Measurements from ENCODE around the gene IGF2BP3.

The IGF2BP3 gene

GRCh38 chr7:23389701-23390100, 80.6 kb downstream of the IGF2BP3 start:
- TF ChIP-seq CTCF (IDR thresholded peaks at IDR 0.05; ENCODE audit: insufficient read depth, low read length, poor library complexity, severe bottlenecking) = no peak
- Histone ChIP-seq H3K27me3 (replicated peaks; ENCODE audit: control insufficient read depth, insufficient read depth, low read length) (no peaks in the 10 kb centered on the region), H3K4me3 (replicated peaks; ENCODE audit: low read depth, low read length) (no peak overlapping the region), H3K36me3 (ENCODE audit: control insufficient read depth, insufficient read depth, low read length) (peaks cover 2% of the 10 kb centered on the region)
- DNase-seq (ENCODE audit: extremely low read depth, insufficient read length) = no peak

- no peak for TF ChIP-seq CTCF (IDR thresholded peaks at IDR 0.05; ENCODE audit: insufficient read depth, low read length, poor library complexity, severe bottlenecking)
- no peak for DNase-seq (ENCODE audit: extremely low read depth, insufficient read length)
- H3K27me3 ChIP-seq (replicated peaks; ENCODE audit: control insufficient read depth, insufficient read depth, low read length) = no peaks in the 10 kb centered on the region
- H3K4me3 ChIP-seq (replicated peaks; ENCODE audit: low read depth, low read length) = no peak overlapping the region
- peaks cover 2% of the 10 kb centered on the region for H3K36me3 ChIP-seq (ENCODE audit: control insufficient read depth, insufficient read depth, low read length)
Observed at GRCh38 chr7:23387583-23387982, 82.7 kb downstream of the IGF2BP3 start.

- no peak for DNase-seq (ENCODE audit: extremely low read depth, insufficient read length)
- TF ChIP-seq CTCF (IDR thresholded peaks at IDR 0.05; ENCODE audit: insufficient read depth, low read length, poor library complexity, severe bottlenecking) = no peak
- Histone ChIP-seq H3K36me3 (ENCODE audit: control insufficient read depth, insufficient read depth, low read length) (no peaks in the 10 kb centered on the region), H3K27me3 (replicated peaks; ENCODE audit: control insufficient read depth, insufficient read depth, low read length) (no peaks in the 10 kb centered on the region), H3K4me3 (replicated peaks; ENCODE audit: low read depth, low read length) (no peak overlapping the region)
Observed at GRCh38 chr7:23385140-23385539, 85.2 kb downstream of the IGF2BP3 start.

GRCh38 chr7:23383225-23383624, 87.1 kb downstream of the IGF2BP3 start:
- no peaks in the 10 kb centered on the region for H3K27me3 ChIP-seq (replicated peaks; ENCODE audit: control insufficient read depth, insufficient read depth, low read length)
- H3K4me3 ChIP-seq (replicated peaks; ENCODE audit: low read depth, low read length) = no peak overlapping the region
- H3K36me3 ChIP-seq (ENCODE audit: control insufficient read depth, insufficient read depth, low read length) = no peaks in the 10 kb centered on the region
- no peak for TF ChIP-seq CTCF (IDR thresholded peaks at IDR 0.05; ENCODE audit: insufficient read depth, low read length, poor library complexity, severe bottlenecking)
- no peak for DNase-seq (ENCODE audit: extremely low read depth, insufficient read length)

GRCh38 chr7:23380961-23381360, 89.3 kb downstream of the IGF2BP3 start:
- DNase-seq (ENCODE audit: extremely low read depth, insufficient read length) = no peak
- Histone ChIP-seq H3K36me3 (ENCODE audit: control insufficient read depth, insufficient read depth, low read length) (no peaks in the 10 kb centered on the region), H3K4me3 (replicated peaks; ENCODE audit: low read depth, low read length) (no peak overlapping the region), H3K27me3 (replicated peaks; ENCODE audit: control insufficient read depth, insufficient read depth, low read length) (no peaks in the 10 kb centered on the region)
- no peak for TF ChIP-seq CTCF (IDR thresholded peaks at IDR 0.05; ENCODE audit: insufficient read depth, low read length, poor library complexity, severe bottlenecking)

GRCh38 chr7:23380556-23380955, 89.7 kb downstream of the IGF2BP3 start:
- no peak for TF ChIP-seq CTCF (IDR thresholded peaks at IDR 0.05; ENCODE audit: insufficient read depth, low read length, poor library complexity, severe bottlenecking)
- no peaks in the 10 kb centered on the region for H3K36me3 ChIP-seq (ENCODE audit: control insufficient read depth, insufficient read depth, low read length)
- H3K27me3 ChIP-seq (replicated peaks; ENCODE audit: control insufficient read depth, insufficient read depth, low read length) = no peaks in the 10 kb centered on the region
- H3K4me3 ChIP-seq (replicated peaks; ENCODE audit: low read depth, low read length) = no peak overlapping the region
- DNase-seq (ENCODE audit: extremely low read depth, insufficient read length) = no peak

All from GM06990 (cell line).